ENCODE results near the gene PHLDB3.

DNA sequence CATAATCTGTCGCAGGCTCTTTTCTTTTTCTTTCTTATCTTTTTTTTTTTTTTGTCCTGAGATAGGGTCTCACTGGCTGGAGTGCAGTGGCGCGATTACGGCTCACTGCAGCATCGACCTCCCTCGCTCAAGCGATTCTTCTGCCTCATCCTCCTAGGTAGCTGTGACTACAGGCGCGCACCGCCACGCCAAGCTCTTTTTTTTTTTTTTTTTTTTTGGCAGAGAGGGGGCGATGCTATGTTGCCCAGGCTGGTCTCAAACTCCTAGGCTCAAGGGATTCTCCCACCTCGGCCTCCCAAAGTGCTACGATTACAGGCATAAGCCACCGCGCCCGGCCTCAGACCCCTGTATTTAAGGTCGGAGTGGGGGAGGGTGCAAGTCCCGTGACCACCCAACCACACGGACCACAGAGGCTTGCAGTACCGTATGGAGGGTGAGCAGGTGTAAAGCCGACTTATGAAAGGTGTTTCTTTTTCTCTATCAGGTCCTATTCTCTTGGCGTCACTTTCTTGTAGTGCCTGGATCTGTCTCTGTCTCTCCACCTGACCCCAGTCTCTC, 2.0 kb downstream of the PHLDB3 start:
- TF ChIP-seq, protein P1, sequence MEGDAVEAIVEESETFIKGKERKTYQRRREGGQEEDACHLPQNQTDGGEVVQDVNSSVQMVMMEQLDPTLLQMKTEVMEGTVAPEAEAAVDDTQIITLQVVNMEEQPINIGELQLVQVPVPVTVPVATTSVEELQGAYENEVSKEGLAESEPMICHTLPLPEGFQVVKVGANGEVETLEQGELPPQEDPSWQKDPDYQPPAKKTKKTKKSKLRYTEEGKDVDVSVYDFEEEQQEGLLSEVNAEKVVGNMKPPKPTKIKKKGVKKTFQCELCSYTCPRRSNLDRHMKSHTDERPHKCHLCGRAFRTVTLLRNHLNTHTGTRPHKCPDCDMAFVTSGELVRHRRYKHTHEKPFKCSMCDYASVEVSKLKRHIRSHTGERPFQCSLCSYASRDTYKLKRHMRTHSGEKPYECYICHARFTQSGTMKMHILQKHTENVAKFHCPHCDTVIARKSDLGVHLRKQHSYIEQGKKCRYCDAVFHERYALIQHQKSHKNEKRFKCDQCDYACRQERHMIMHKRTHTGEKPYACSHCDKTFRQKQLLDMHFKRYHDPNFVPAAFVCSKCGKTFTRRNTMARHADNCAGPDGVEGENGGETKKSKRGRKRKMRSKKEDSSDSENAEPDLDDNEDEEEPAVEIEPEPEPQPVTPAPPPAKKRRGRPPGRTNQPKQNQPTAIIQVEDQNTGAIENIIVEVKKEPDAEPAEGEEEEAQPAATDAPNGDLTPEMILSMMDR (IDR thresholded peaks at IDR 0.05): no peak
- TF ChIP-seq POLR2A (IDR thresholded peaks at IDR 0.05) (no peak), POLR2AphosphoS5 (IDR thresholded peaks at IDR 0.05) (no peak)

Data from breast epithelium (tissue), 3 donors.